K562 (cell line): ENCODE results near the gene RNF114. TPM values are rescaled to one million over a fixed set of nuclear protein-coding genes. Genes with fewer than 3 reads are reported as not detected.

Experiments
- CEBPB ChIP-seq: fragments of 450-650 bp; IDR thresholded peaks from 2 replicates; pipeline ENCODE4 v1.6.1; 2016; ENCODE audit warnings: missing genetic modification characterization, missing compliant biosample characterization
- ERF ChIP-seq: fragments of 450-650 bp; formaldehyde crosslinking; IDR thresholded peaks from 2 replicates; pipeline ENCODE4 v1.4.0; 2020; ENCODE audit warnings: mild to moderate bottlenecking, mixed read lengths
- GABPA ChIP-seq: fragments of 200-800 bp; sonication (Bioruptor generic); conservative IDR thresholded peaks from 2 replicates; pipeline ENCODE4 v1.6.1; 2016; ENCODE audit warnings: low read depth, missing genetic modification characterization, missing compliant biosample characterization
- HMG20B ChIP-seq: fragments of 250-450 bp; sonication (Bioruptor Pico); IDR thresholded peaks from 2 replicates; pipeline ENCODE4 v1.5.0; 2021; ENCODE audit warnings: mild to moderate bottlenecking
- MECOM ChIP-seq: fragments of 250-450 bp; sonication (Bioruptor Pico); IDR thresholded peaks from 2 replicates; pipeline ENCODE4 v1.8.0; 2022; ENCODE audit warnings: inconsistent platforms
- PHF20 ChIP-seq: fragments of 450-650 bp; IDR thresholded peaks from 2 replicates; pipeline ENCODE4 v1.6.1; 2018; ENCODE audit not compliant: partially characterized antibody
- TFAM ChIP-seq: fragments of 250-450 bp; sonication (Bioruptor Pico); conservative IDR thresholded peaks from 2 replicates; pipeline ENCODE4 v1.5.0; 2021; ENCODE audit warnings: mild to moderate bottlenecking, moderate library complexity
- XRCC5 ChIP-seq: fragments of 200-400 bp; formaldehyde crosslinking; IDR thresholded peaks from 2 replicates; pipeline ENCODE4 v1.6.1; 2017; ENCODE audit warnings: low read depth, mild to moderate bottlenecking, low read length
- ZBTB1 ChIP-seq: sonication (generic); formaldehyde crosslinking; IDR thresholded peaks from 2 replicates; pipeline ENCODE4 v1.8.1; 2023; ENCODE audit warnings: missing genetic modification reagents, low read depth, mild to moderate bottlenecking, borderline replicate concordance
- ZFX ChIP-seq: sonication (generic); formaldehyde crosslinking; IDR thresholded peaks from 2 replicates; pipeline ENCODE4 v1.8.0; 2022; ENCODE audit warnings: mild to moderate bottlenecking, missing genetic modification reagents, moderate library complexity
- ZNF133 ChIP-seq: fragments of 250-450 bp; sonication (Bioruptor Pico); IDR thresholded peaks from 2 replicates; pipeline ENCODE4 v1.4.0; 2020; ENCODE audit warnings: mild to moderate bottlenecking
- polyA plus RNA-seq, 8 experiments: library from polyadenylated mRNA; depleted of rRNA in 4 of 8; stranded (reverse) in 5 of 8; unstranded in 3 of 8; fragments of >200 nt; fragmentation: Nextera tagmentation in 2 of 8; fragmentation: Illumina TruSeq in 1 of 8; extraction: Ambion mirVana in 2 of 8; extraction: Trizol in 1 of 8; gene quantifications; 2 replicates each; pipeline versions ENCODE4 v1.2.1 to v1.2.3, GENCODE V29; 2011 to 2014; ENCODE audit warnings: inconsistent platforms in 1 of 8, missing spikeins in 1 of 8
- total RNA-seq, 7 experiments: library from RNA; depleted of rRNA in 6 of 7; stranded (reverse); fragments of >200 nt in 6 of 7; fragmentation: Illumina TruSeq in 2 of 7; extraction: Trizol in 2 of 7; gene quantifications; 2 replicates each; pipeline versions ENCODE4 v1.2.1 to v1.2.3, GENCODE V29; 2011 to 2021; ENCODE audit warnings: low replicate concordance in 1 of 7
- TF ChIP-seq, protein P1 (sequence below): fragments of 250-450 bp; sonication (Bioruptor Pico); IDR thresholded peaks from 2 replicates; pipeline ENCODE4 v1.9.0; 2021; ENCODE audit warnings: mild to moderate bottlenecking, inconsistent platforms
- TF ChIP-seq, protein P2 (sequence below): sonication (generic); formaldehyde crosslinking; IDR thresholded peaks from 2 replicates; pipeline ENCODE4 v1.8.1; 2023; ENCODE audit warnings: mild to moderate bottlenecking, missing genetic modification reagents

The RNF114 gene
- total and polyA plus RNA-seq, 9 of the 15 experiments (the other 6 are each of a cell fraction or from before 2014, with no cell fraction given) = 38.6 to 111 (median 62.6) TPM

DNA sequence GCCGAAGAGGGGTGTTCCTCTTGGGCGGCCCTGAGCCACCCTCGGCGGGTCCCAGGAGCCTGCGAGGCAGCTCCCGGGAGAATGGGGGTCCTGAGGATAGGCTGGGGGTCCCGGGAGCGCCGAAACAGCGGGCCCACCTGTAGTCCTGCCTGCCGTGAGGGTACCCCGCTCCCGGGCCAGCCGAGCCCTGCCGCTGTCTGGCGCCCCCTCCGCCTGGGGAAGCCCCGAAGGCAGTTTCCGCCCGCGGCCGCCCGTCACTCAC is 21.1 kb upstream of the RNF114 start (continued):
- TF ChIP-seq ZFX (no peak), ERF (CRISPR knock-in tag) (no peak), ZNF133 (no peak), ZBTB1 (0 out of 2 replicates have a peak, but pooled peaks have one; percentile 35), CEBPB (no peak), XRCC5 (no peak), GABPA (tag) (0 out of 2 replicates have a peak, but pooled peaks have one; percentile 84), PHF20 (no peak), HMG20B (CRISPR knock-in tag) (no peak), TFAM (no peak), MECOM (no peak)
- TF ChIP-seq, protein P1, sequence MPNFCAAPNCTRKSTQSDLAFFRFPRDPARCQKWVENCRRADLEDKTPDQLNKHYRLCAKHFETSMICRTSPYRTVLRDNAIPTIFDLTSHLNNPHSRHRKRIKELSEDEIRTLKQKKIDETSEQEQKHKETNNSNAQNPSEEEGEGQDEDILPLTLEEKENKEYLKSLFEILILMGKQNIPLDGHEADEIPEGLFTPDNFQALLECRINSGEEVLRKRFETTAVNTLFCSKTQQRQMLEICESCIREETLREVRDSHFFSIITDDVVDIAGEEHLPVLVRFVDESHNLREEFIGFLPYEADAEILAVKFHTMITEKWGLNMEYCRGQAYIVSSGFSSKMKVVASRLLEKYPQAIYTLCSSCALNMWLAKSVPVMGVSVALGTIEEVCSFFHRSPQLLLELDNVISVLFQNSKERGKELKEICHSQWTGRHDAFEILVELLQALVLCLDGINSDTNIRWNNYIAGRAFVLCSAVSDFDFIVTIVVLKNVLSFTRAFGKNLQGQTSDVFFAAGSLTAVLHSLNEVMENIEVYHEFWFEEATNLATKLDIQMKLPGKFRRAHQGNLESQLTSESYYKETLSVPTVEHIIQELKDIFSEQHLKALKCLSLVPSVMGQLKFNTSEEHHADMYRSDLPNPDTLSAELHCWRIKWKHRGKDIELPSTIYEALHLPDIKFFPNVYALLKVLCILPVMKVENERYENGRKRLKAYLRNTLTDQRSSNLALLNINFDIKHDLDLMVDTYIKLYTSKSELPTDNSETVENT (CRISPR knock-in tag) = 0 out of 2 replicates have a peak, but pooled peaks have one; percentile 25
- TF ChIP-seq, protein P2, sequence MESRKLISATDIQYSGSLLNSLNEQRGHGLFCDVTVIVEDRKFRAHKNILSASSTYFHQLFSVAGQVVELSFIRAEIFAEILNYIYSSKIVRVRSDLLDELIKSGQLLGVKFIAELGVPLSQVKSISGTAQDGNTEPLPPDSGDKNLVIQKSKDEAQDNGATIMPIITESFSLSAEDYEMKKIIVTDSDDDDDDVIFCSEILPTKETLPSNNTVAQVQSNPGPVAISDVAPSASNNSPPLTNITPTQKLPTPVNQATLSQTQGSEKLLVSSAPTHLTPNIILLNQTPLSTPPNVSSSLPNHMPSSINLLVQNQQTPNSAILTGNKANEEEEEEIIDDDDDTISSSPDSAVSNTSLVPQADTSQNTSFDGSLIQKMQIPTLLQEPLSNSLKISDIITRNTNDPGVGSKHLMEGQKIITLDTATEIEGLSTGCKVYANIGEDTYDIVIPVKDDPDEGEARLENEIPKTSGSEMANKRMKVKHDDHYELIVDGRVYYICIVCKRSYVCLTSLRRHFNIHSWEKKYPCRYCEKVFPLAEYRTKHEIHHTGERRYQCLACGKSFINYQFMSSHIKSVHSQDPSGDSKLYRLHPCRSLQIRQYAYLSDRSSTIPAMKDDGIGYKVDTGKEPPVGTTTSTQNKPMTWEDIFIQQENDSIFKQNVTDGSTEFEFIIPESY = 0 out of 2 replicates have a peak, but pooled peaks have one; percentile 11
